HepG2 (cell line): Measurements from ENCODE around the gene AUTS2. TPM values are rescaled to one million over a fixed set of nuclear protein-coding genes. Genes with fewer than 3 reads are reported as not detected.

Experiments used
- ATAC-seq: fragments of 200-7000 bp; cut with Tn5 transposase; 3 replicates; pipeline ENCODE4 v1.9.1; 2020; ENCODE audit warnings: mild to moderate bottlenecking, moderate library complexity
- BruUV-seq: library from RNA; stranded (reverse); fragments of 400-500 nt; replicated peaks from 2 replicates; lab custom pipeline; 2021; lab: Mats Ljungman, UMichigan
- CTCF ChIA-PET: fragments of 300-600 bp; formaldehyde crosslinking; extraction: SDS; loops from one replicate; lab custom pipeline; 2021; ENCODE audit warnings: low total read pairs, inconsistent platforms, low intra/inter-chr PET ratio; lab: Yijun Ruan, JAX
- POLR2A ChIA-PET: fragments of 350-600 bp; sonication (Branson Sonifier 250); formaldehyde crosslinking; loops from one replicate; lab custom pipeline; 2020; ENCODE audit warnings: antibody characterized with exemption, inconsistent platforms; lab: Yijun Ruan, JAX
- DNase-seq: peaks from one replicate; pipeline ENCODE4 v3.0.0-alpha.2; 2015; ENCODE audit warnings: low spot score
- FAIRE-seq: peaks from 3 replicates; lab custom pipeline; 2011; peaks lifted over from hg19 to GRCh38; lab: Jason Lieb, UNC
- H2AFZ ChIP-seq: one replicate; pipeline ENCODE4 v1.6.1; 2011; ENCODE audit warnings: low read length, inconsistent platforms
- H3K27ac ChIP-seq: fragments of 300-600 bp; 3 replicates; pipeline ENCODE4 v1.8.0; 2011; ENCODE audit warnings: mixed run types, mild to moderate bottlenecking, mixed read lengths, low read length, inconsistent platforms; ENCODE audit not compliant: insufficient read depth; ENCODE audit errors: extremely low read length
- H3K27me3 ChIP-seq, 2 experiments: fragments of 200-600 bp in 1 of 2; 2 replicates in 1 of 2; 3 replicates in 1 of 2; pipeline versions ENCODE4 v1.6.0 to v1.8.0; 2011; ENCODE audit warnings: low read length in 2 of 2, mild to moderate bottlenecking in 2 of 2, moderate library complexity in 2 of 2, inconsistent platforms in 1 of 2; ENCODE audit not compliant: insufficient read depth in 2 of 2, control insufficient read depth in 1 of 2
- H3K36me3 ChIP-seq, 2 experiments: fragments of 200-600 bp in 1 of 2; replicated peaks in 1 of 2; 2 replicates in 1 of 2; 3 replicates in 1 of 2; pipeline versions ENCODE4 v1.5.1 to v1.8.0; 2011; ENCODE audit warnings: low read length in 2 of 2, inconsistent platforms in 1 of 2; ENCODE audit not compliant: insufficient read depth in 2 of 2, control insufficient read depth in 1 of 2
- H3K4me1 ChIP-seq: 2 replicates; pipeline ENCODE4 v1.5.1; 2012; ENCODE audit warnings: low read length, inconsistent platforms; ENCODE audit not compliant: insufficient read depth
- H3K4me2 ChIP-seq: 2 replicates; pipeline ENCODE4 v1.6.0; 2011; ENCODE audit warnings: low read depth, low read length, inconsistent platforms
- H3K4me3 ChIP-seq, 3 experiments: fragments of 200-600 bp in 1 of 3; sonication (generic), shearing (Covaris generic) in 1 of 3; replicated peaks in 1 of 3; 2 replicates each; pipeline ENCODE4 v1.5.1; 2011 to 2016; ENCODE audit warnings: low read length in 3 of 3, inconsistent platforms in 2 of 3, low read depth in 2 of 3, mild to moderate bottlenecking in 2 of 3, control low read depth in 1 of 3, mixed read lengths in 1 of 3; ENCODE audit not compliant: insufficient read depth in 1 of 3
- H3K79me2 ChIP-seq: one replicate; pipeline ENCODE4 v1.6.1; 2011; ENCODE audit warnings: low read length, inconsistent platforms; ENCODE audit not compliant: insufficient read depth
- H3K9ac ChIP-seq: 2 replicates; pipeline ENCODE4 v1.6.0; 2011; ENCODE audit warnings: mild to moderate bottlenecking, low read depth, low read length, inconsistent platforms; ENCODE audit not compliant: insufficient read depth
- H3K9me3 ChIP-seq: 2 replicates; pipeline ENCODE4 v1.5.1; 2012; ENCODE audit warnings: mild to moderate bottlenecking, low read length
- H4K20me1 ChIP-seq: 2 replicates; pipeline ENCODE4 v1.6.0; 2011; ENCODE audit warnings: inconsistent platforms, mild to moderate bottlenecking, low read length, moderate library complexity; ENCODE audit not compliant: insufficient read depth
- BCL6 ChIP-seq: IDR thresholded peaks from 2 replicates; pipeline ENCODE4 v1.6.1; 2016; ENCODE audit warnings: missing genetic modification reagents, missing compliant biosample characterization
- BHLHE40 ChIP-seq: IDR thresholded peaks from 2 replicates; pipeline ENCODE4 v1.6.1; 2011; ENCODE audit warnings: low read length, improper control_type of control experiment
- CHD4 ChIP-seq: fragments of 200-600 bp; sonication (generic); IDR thresholded peaks from 2 replicates; pipeline ENCODE4 v1.7.0; 2017; ENCODE audit warnings: mild to moderate bottlenecking, low read length, borderline replicate concordance
- CSRNP2 ChIP-seq: sonication (generic); formaldehyde crosslinking; conservative IDR thresholded peaks from 2 replicates; pipeline ENCODE4 v1.8.0; 2022; ENCODE audit warnings: low read depth, missing genetic modification reagents
- FOXK1 ChIP-seq: sonication (generic); formaldehyde crosslinking; IDR thresholded peaks from 2 replicates; pipeline ENCODE4 v1.4.0; 2020; ENCODE audit warnings: low read depth, missing genetic modification reagents, borderline replicate concordance
- HNRNPL ChIP-seq: fragments of 200-400 bp; formaldehyde crosslinking; IDR thresholded peaks from 2 replicates; pipeline ENCODE4 v1.6.1; 2017; ENCODE audit warnings: mild to moderate bottlenecking, low read depth, low read length
- MZF1 ChIP-seq: sonication (generic); formaldehyde crosslinking; IDR thresholded peaks from 2 replicates; pipeline ENCODE4 v1.8.1; 2023; ENCODE audit warnings: mild to moderate bottlenecking, missing genetic modification reagents, borderline replicate concordance
- NONO ChIP-seq, 2 experiments: fragments of 450-650 bp in 1 of 2; sonication (generic) in 1 of 2; formaldehyde crosslinking in 1 of 2; IDR thresholded peaks in 1 of 2; conservative IDR thresholded peaks in 1 of 2; 2 replicates each; pipeline versions ENCODE4 v1.6.1 to v1.8.0; 2017 to 2022; ENCODE audit warnings: mild to moderate bottlenecking in 1 of 2, missing genetic modification reagents in 1 of 2, moderate library complexity in 1 of 2
- POGZ ChIP-seq: sonication (generic); formaldehyde crosslinking; IDR thresholded peaks from 2 replicates; pipeline ENCODE4 v1.4.0; 2020; ENCODE audit warnings: mild to moderate bottlenecking, missing genetic modification reagents
- PRPF4 ChIP-seq: fragments of 200-400 bp; formaldehyde crosslinking; IDR thresholded peaks from 2 replicates; pipeline ENCODE4 v1.6.1; 2016; ENCODE audit warnings: low read length, low read depth; ENCODE audit not compliant: poor library complexity, severe bottlenecking
- SALL1 ChIP-seq: sonication (generic); formaldehyde crosslinking; IDR thresholded peaks from 2 replicates; pipeline ENCODE4 v1.8.0; 2022; ENCODE audit warnings: mild to moderate bottlenecking, missing genetic modification reagents
- SNAPC2 ChIP-seq: sonication (generic); formaldehyde crosslinking; IDR thresholded peaks from 2 replicates; pipeline ENCODE4 v1.8.1; 2022; ENCODE audit warnings: mild to moderate bottlenecking, missing genetic modification reagents
- SYNCRIP ChIP-seq: fragments of 200-400 bp; formaldehyde crosslinking; IDR thresholded peaks from 2 replicates; pipeline ENCODE4 v1.6.1; 2018; ENCODE audit warnings: mild to moderate bottlenecking, low read depth, low read length; ENCODE audit not compliant: insufficient read depth
- TEF ChIP-seq: sonication (generic); formaldehyde crosslinking; IDR thresholded peaks from 2 replicates; pipeline ENCODE4 v1.5.0; 2020; ENCODE audit warnings: missing genetic modification reagents
- XBP1 ChIP-seq: sonication (generic); formaldehyde crosslinking; IDR thresholded peaks from 2 replicates; pipeline ENCODE4 v1.5.0; 2020; ENCODE audit warnings: missing genetic modification reagents
- YEATS4 ChIP-seq: sonication (generic); formaldehyde crosslinking; IDR thresholded peaks from 2 replicates; pipeline ENCODE4 v1.4.0; 2020; ENCODE audit warnings: missing genetic modification reagents, borderline replicate concordance
- ZBTB26 ChIP-seq: IDR thresholded peaks from 2 replicates; pipeline ENCODE4 v1.6.1; 2016; ENCODE audit warnings: missing compliant biosample characterization, missing genetic modification reagents, borderline replicate concordance
- ZFP37 ChIP-seq: sonication (generic); formaldehyde crosslinking; IDR thresholded peaks from 2 replicates; pipeline ENCODE4 v1.4.0; 2020; ENCODE audit warnings: missing genetic modification reagents, borderline replicate concordance
- ZNF781 ChIP-seq: sonication (generic); formaldehyde crosslinking; IDR thresholded peaks from 2 replicates; pipeline ENCODE4 v1.5.1; 2020; ENCODE audit warnings: borderline replicate concordance, mild to moderate bottlenecking, missing genetic modification reagents; ENCODE audit errors: not compliant biosample characterization
- whole genome bisulfite sequencing: methylation state at CpG from one replicate; pipeline ENCODE4 v1.1.6; 2017; ENCODE audit warnings: low lambda C conversion rate; 5-methylcytosine and 5-hydroxymethylcytosine counted together
- in situ Hi-C: cut with HindIII; loops from 2 replicates; pipeline ENCODE4 v1.10.0; 2017; ENCODE audit warnings: low pct_unique_long_range_greater_than_20kb; ENCODE audit not compliant: extremely low pct_ligation_motif_present
- intact Hi-C: fragments of 100-400 bp; cut with micrococcal nuclease; formaldehyde crosslinking; loops from one replicate; pipeline ENCODE4 v1.10.0; 2022; ENCODE audit not compliant: unreplicated experiment
- polyA plus RNA-seq, 8 experiments: library from polyadenylated mRNA; depleted of rRNA in 3 of 8; stranded (reverse) in 7 of 8; unstranded in 1 of 8; fragments of >200 nt; fragmentation: Illumina TruSeq in 4 of 8; extraction: Trizol in 4 of 8; gene quantifications; 2 replicates each; pipeline versions ENCODE4 v1.2.1 to v1.2.3, GENCODE V29; 2011 to 2016; ENCODE audit warnings: low read depth in 4 of 8, missing spikeins in 1 of 8, mixed read lengths in 1 of 8; ENCODE audit not compliant: insufficient read depth in 1 of 8
- total RNA-seq, 5 experiments: library from RNA; depleted of rRNA; stranded (reverse); fragments of >200 nt; fragmentation: Illumina TruSeq; extraction: Trizol; gene quantifications; 2 replicates each; pipeline ENCODE4 v1.2.3, GENCODE V29; 2016; ENCODE audit warnings: low read depth in 1 of 5

The AUTS2 gene
- total and polyA plus RNA-seq, 2 of the 13 experiments (the other 11 are each of a cell fraction or from before 2014, with no cell fraction given): 0.38 TPM; not detected in 1

GRCh38 chr7:70725448-70725847 lies 1127.2 kb downstream of the AUTS2 start:
- CTCF ChIA-PET: no interaction called here
- POLR2A ChIA-PET: no interaction called here
- Histone ChIP-seq H3K79me2 (no peaks in the 10 kb centered on the region), H3K9ac (no peak overlapping the region), H4K20me1 (no peaks in the 10 kb centered on the region), H3K4me3 (no peak overlapping the region), H3K4me1 (no peaks in the 10 kb centered on the region), H3K4me2 (no peak overlapping the region), H2AFZ (no peak overlapping the region), H3K27me3 (0 out of 5 replicates have a peak, but pooled peaks cover 0 to 2% of the 10 kb centered on the region in 2 experiments), H3K36me3 (no peaks in the 10 kb centered on the region), H3K9me3 (no peaks in the 10 kb centered on the region), H3K27ac (no peak overlapping the region)
- intact Hi-C loops (no loop called here), in situ Hi-C loops (no loop called here)
- WGBS: 36% methylated on average over 2 of the region's 2 CpGs
- ATAC-seq: no peak
- no TSS peak for BruUV-seq
- FAIRE-seq: no peak
- TF ChIP-seq ZNF781 (CRISPR knock-in tag) (no peak), HNRNPL (no peak), XBP1 (CRISPR knock-in tag) (no peak), MZF1 (CRISPR knock-in tag) (no peak), FOXK1 (no peak), SALL1 (CRISPR knock-in tag) (no peak), TEF (CRISPR knock-in tag) (no peak), ZBTB26 (no peak), NONO (IDR thresholded peaks at IDR 0.05) (no peak), NONO (CRISPR knock-in tag; conservative IDR thresholded peaks at IDR 0.05) (no peak), BCL6 (CRISPR knock-in tag) (no peak), SNAPC2 (CRISPR knock-in tag) (no peak), POGZ (CRISPR knock-in tag) (no peak), PRPF4 (no peak), ZFP37 (no peak), SYNCRIP (no peak), BHLHE40 (no peak), YEATS4 (no peak), CSRNP2 (CRISPR knock-in tag) (no peak), CHD4 (no peak)
- DNase-seq: no peak
